Measurements from ENCODE around the gene LTBP1.

Gene LTBP1

GRCh38 chr2:33005057-33005456 is 58.3 kb downstream of the LTBP1 start:
- DNase-seq (ENCODE audit: low read depth, low spot score), result no peak
- no peak overlapping the region for H3K4me3 ChIP-seq (ENCODE audit: low read depth, low read length)
- TF ChIP-seq CTCF (IDR thresholded peaks at IDR 0.05; ENCODE audit: low read depth, low read length), result no peak
- in situ Hi-C loops (cut with HindIII; ENCODE audit: low sequenced_read_pairs), result no loop called here

GRCh38 chr2:33008716-33009115 is 62.0 kb downstream of the LTBP1 start:
- in situ Hi-C loops (cut with HindIII; ENCODE audit: low sequenced_read_pairs), result no loop called here
- no peak for TF ChIP-seq CTCF (IDR thresholded peaks at IDR 0.05; ENCODE audit: low read depth, low read length)
- no peak for DNase-seq (ENCODE audit: low read depth, low spot score)
- no peak overlapping the region for H3K4me3 ChIP-seq (ENCODE audit: low read depth, low read length)

- TF ChIP-seq CTCF (IDR thresholded peaks at IDR 0.05; ENCODE audit: low read depth, low read length), result no peak
- DNase-seq (ENCODE audit: low read depth, low spot score), result no peak
- in situ Hi-C loops (cut with HindIII; ENCODE audit: low sequenced_read_pairs), result no loop called here
Measured at GRCh38 chr2:33009249-33009648, 62.5 kb downstream of the LTBP1 start.

GRCh38 chr2:33011373-33011772 is 64.6 kb downstream of the LTBP1 start:
- no peak for TF ChIP-seq CTCF (IDR thresholded peaks at IDR 0.05; ENCODE audit: low read depth, low read length)
- in situ Hi-C loops (cut with HindIII; ENCODE audit: low sequenced_read_pairs), result no loop called here
- no peak for DNase-seq (ENCODE audit: low read depth, low spot score)
- no peak overlapping the region for H3K4me3 ChIP-seq (ENCODE audit: low read depth, low read length)

More at GRCh38 chr2:33009249-33009648, 62.5 kb downstream of the LTBP1 start:
- H3K4me3 ChIP-seq (ENCODE audit: low read depth, low read length), result no peak overlapping the region

DNA sequence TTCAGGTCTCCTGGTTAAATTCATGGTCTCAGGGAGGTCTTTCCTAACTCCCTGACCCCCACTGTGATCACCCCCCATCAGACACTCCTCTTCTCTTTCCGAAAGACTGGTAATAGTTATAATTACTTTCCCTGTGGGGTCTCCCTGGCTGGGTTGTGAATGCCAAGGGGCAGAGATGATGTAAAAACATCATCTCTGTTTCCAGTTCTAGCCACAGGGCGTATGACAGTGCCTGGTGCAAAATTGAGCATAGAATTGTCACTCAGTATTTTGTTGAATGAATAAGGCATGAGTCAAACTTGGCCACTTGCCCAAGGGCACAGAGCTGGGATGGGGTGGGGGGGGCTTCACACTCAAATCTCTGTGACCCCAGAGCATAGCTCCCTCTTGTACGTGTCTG is 65.2 kb downstream of the LTBP1 start:
- DNase-seq (ENCODE audit: low read depth, low spot score), result peak; percentile 29
- in situ Hi-C loops (cut with HindIII; ENCODE audit: low sequenced_read_pairs), result no loop called here
- TF ChIP-seq CTCF (IDR thresholded peaks at IDR 0.05; ENCODE audit: low read depth, low read length), result no peak
- no peak overlapping the region for H3K4me3 ChIP-seq (ENCODE audit: low read depth, low read length)

- peak; percentile 58 for DNase-seq (ENCODE audit: low read depth, low spot score)
- no peak overlapping the region for H3K4me3 ChIP-seq (ENCODE audit: low read depth, low read length)
- TF ChIP-seq CTCF (IDR thresholded peaks at IDR 0.05; ENCODE audit: low read depth, low read length), result no peak
- in situ Hi-C loops (cut with HindIII; ENCODE audit: low sequenced_read_pairs), result no loop called here
Measured at GRCh38 chr2:33013684-33014110, 66.9 kb downstream of the LTBP1 start.

GRCh38 chr2:33014268-33014667 is 67.5 kb downstream of the LTBP1 start:
- in situ Hi-C loops (cut with HindIII; ENCODE audit: low sequenced_read_pairs), result no loop called here
- H3K4me3 ChIP-seq (ENCODE audit: low read depth, low read length), result no peak overlapping the region
- DNase-seq (ENCODE audit: low read depth, low spot score), result peak; percentile 40
- no peak for TF ChIP-seq CTCF (IDR thresholded peaks at IDR 0.05; ENCODE audit: low read depth, low read length)

Measured in astrocyte of the spinal cord (primary cell).